Measurements from ENCODE around the gene MBOAT7.

MBOAT7 gene

GRCh38 chr19:54162241-54162805, 27.1 kb downstream of the MBOAT7 start:
- DNase-seq (ENCODE audit: low spot score), result peak; percentile 68

GRCh38 chr19:54160854-54161253, 28.5 kb downstream of the MBOAT7 start:
- no peak for DNase-seq (ENCODE audit: low spot score)

GRCh38 chr19:54160182-54160811, 29.1 kb downstream of the MBOAT7 start:
- peak; percentile 78 for DNase-seq (ENCODE audit: low spot score)

- DNase-seq (ENCODE audit: low spot score), result peak; percentile 100
Observed at GRCh38 chr19:54159352-54160181, 29.8 kb downstream of the MBOAT7 start, which contains the start of gene LENG1. TSS of gene LENG1 (minus strand) at chr19:54159721. CDS start at chr19:54159695, 26 bp downstream.

- no peak for DNase-seq (ENCODE audit: low spot score)
Observed at GRCh38 chr19:54158812-54159351, 30.5 kb downstream of the MBOAT7 start.

GRCh38 chr19:54156953-54157352, 32.4 kb downstream of the MBOAT7 start:
- DNase-seq (ENCODE audit: low spot score), result no peak

GRCh38 chr19:54156490-54156889, 32.9 kb downstream of the MBOAT7 start:
- no peak for DNase-seq (ENCODE audit: low spot score)

- DNase-seq (ENCODE audit: low spot score), result no peak
Observed at GRCh38 chr19:54155694-54156093, 33.7 kb downstream of the MBOAT7 start.

GRCh38 chr19:54154603-54155345, 34.6 kb downstream of the MBOAT7 start:
- no peak for DNase-seq (ENCODE audit: low spot score)

- DNase-seq (ENCODE audit: low spot score), result no peak
Observed at GRCh38 chr19:54153731-54154326, 35.6 kb downstream of the MBOAT7 start.

- no peak for DNase-seq (ENCODE audit: low spot score)
Observed at GRCh38 chr19:54152878-54153524, 36.4 kb downstream of the MBOAT7 start.

GRCh38 chr19:54152267-54152666, 37.1 kb downstream of the MBOAT7 start:
- DNase-seq (ENCODE audit: low spot score), result no peak

GRCh38 chr19:54151362-54152035, 37.9 kb downstream of the MBOAT7 start:
- no peak for DNase-seq (ENCODE audit: low spot score)

GRCh38 chr19:54149021-54149812, 40.2 kb downstream of the MBOAT7 start:
- DNase-seq (ENCODE audit: low spot score), result peak; percentile 27

- no peak for DNase-seq (ENCODE audit: low spot score)
Observed at GRCh38 chr19:54148158-54148557, 41.2 kb downstream of the MBOAT7 start.

GRCh38 chr19:54147676-54148075, 41.7 kb downstream of the MBOAT7 start:
- DNase-seq (ENCODE audit: low spot score), result no peak

- DNase-seq (ENCODE audit: low spot score), result no peak
Observed at GRCh38 chr19:54145541-54146158, 43.7 kb downstream of the MBOAT7 start.

GRCh38 chr19:54142166-54142780, 47.1 kb downstream of the MBOAT7 start:
- DNase-seq (ENCODE audit: low spot score), result no peak

- no peak for DNase-seq (ENCODE audit: low spot score)
Observed at GRCh38 chr19:54141356-54141755, 48.0 kb downstream of the MBOAT7 start.

Measured in kidney capillary endothelial cell (primary cell).